HFF-Myc (cell line): ENCODE measurements around the gene EXOC6B.

Source experiments
- DNase-seq: peaks from one replicate; pipeline ENCODE4 v3.0.0-alpha.2; 2011; ENCODE audit warnings: low read depth; ENCODE audit errors: extremely low read depth
- H3K4me3 ChIP-seq: replicated peaks from 2 replicates; pipeline ENCODE4 v1.5.1; 2011; ENCODE audit warnings: low read depth, mild to moderate bottlenecking, control low read depth, low read length
- CTCF ChIP-seq: IDR thresholded peaks from 2 replicates; pipeline ENCODE4 v1.5.1; 2012; ENCODE audit warnings: mild to moderate bottlenecking, low read depth, low read length, control low read depth; ENCODE audit errors: missing control alignments

Gene EXOC6B

GRCh38 chr2:72204786-72205503 lies 620.9 kb downstream of the EXOC6B start:
- TF ChIP-seq CTCF, result no peak
- DNase-seq, result no peak
- no peak overlapping the region for H3K4me3 ChIP-seq

GRCh38 chr2:72204156-72204785 lies 621.6 kb downstream of the EXOC6B start:
- no peak for DNase-seq
- H3K4me3 ChIP-seq, result no peak overlapping the region
- no peak for TF ChIP-seq CTCF

- no peak overlapping the region for H3K4me3 ChIP-seq
- TF ChIP-seq CTCF, result no peak
- no peak for DNase-seq
Observed at GRCh38 chr2:72198532-72199241, 627.1 kb downstream of the EXOC6B start.

GRCh38 chr2:72193723-72194122 lies 632.1 kb downstream of the EXOC6B start:
- H3K4me3 ChIP-seq, result no peak overlapping the region
- no peak for DNase-seq
- no peak for TF ChIP-seq CTCF

GRCh38 chr2:72191441-72191840 lies 634.4 kb downstream of the EXOC6B start:
- H3K4me3 ChIP-seq, result no peak overlapping the region
- DNase-seq, result no peak
- no peak for TF ChIP-seq CTCF

- no peak for DNase-seq
- TF ChIP-seq CTCF, result no peak
- no peak overlapping the region for H3K4me3 ChIP-seq
Observed at GRCh38 chr2:72185206-72185605, 640.6 kb downstream of the EXOC6B start.
